Endothelial cell of umbilical vein (primary cell): ENCODE results near the gene CAMLG.

ENCODE experiments used
- JUN ChIP-seq: IDR thresholded peaks from 2 replicates; pipeline ENCODE4 v1.6.1; 2011; ENCODE audit warnings: borderline replicate concordance, low read depth; ENCODE audit not compliant: insufficient read length, insufficient read depth
- POLR2AphosphoS5 ChIP-seq: IDR thresholded peaks from 2 replicates; pipeline ENCODE4 v1.6.1; 2012; ENCODE audit warnings: low read depth, mild to moderate bottlenecking, control low read depth, low read length, moderate library complexity; ENCODE audit not compliant: insufficient read depth
- TF ChIP-seq, protein P1 (sequence below), 2 donors: IDR thresholded peaks; 1 replicate in 1 of 2; 2 replicates in 1 of 2; pipeline ENCODE4 v1.5.1; 2011; ENCODE audit warnings: low read length in 2 of 2, mild to moderate bottlenecking in 2 of 2, moderate library complexity in 2 of 2, control low read depth in 1 of 2, inconsistent platforms in 1 of 2, low read depth in 1 of 2; ENCODE audit not compliant: insufficient read depth in 1 of 2; ENCODE audit errors: extremely low read depth in 1 of 2

DNA sequence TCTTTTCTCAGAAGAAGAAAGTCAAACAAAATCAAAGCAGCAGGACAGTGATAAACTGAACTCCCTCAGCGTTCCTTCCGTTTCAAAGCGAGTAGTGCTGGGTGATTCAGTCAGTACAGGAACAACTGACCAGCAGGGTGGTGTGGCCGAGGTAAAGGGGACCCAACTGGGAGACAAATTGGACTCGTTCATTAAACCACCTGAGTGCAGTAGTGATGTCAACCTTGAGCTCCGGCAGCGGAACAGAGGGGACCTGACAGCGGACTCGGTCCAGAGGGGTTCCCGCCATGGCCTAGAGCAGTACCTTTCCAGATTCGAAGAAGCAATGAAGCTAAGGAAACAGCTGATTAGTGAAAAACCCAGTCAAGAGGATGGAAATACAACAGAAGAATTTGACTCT is 2.7 kb downstream of the CAMLG start:
- TF ChIP-seq POLR2AphosphoS5 (no peak), JUN (no peak)
- TF ChIP-seq, protein P1, sequence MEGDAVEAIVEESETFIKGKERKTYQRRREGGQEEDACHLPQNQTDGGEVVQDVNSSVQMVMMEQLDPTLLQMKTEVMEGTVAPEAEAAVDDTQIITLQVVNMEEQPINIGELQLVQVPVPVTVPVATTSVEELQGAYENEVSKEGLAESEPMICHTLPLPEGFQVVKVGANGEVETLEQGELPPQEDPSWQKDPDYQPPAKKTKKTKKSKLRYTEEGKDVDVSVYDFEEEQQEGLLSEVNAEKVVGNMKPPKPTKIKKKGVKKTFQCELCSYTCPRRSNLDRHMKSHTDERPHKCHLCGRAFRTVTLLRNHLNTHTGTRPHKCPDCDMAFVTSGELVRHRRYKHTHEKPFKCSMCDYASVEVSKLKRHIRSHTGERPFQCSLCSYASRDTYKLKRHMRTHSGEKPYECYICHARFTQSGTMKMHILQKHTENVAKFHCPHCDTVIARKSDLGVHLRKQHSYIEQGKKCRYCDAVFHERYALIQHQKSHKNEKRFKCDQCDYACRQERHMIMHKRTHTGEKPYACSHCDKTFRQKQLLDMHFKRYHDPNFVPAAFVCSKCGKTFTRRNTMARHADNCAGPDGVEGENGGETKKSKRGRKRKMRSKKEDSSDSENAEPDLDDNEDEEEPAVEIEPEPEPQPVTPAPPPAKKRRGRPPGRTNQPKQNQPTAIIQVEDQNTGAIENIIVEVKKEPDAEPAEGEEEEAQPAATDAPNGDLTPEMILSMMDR (IDR thresholded peaks at IDR 0.05; ENCODE audit: extremely low read depth in 1 of 2, insufficient read depth in 1 of 2, low read depth in 1 of 2, low read length in 2 of 2), result no peak
